COR-L47 (cell line): ENCODE results near the gene MARVELD1.
"Not testable (repeated sequence)": the region's sequence is repeated elsewhere in the genome, so short reads cannot be mapped to it uniquely, and the experiment has no call there.

Experiments
- DNase-seq: peaks from one replicate; lab custom pipeline; 2025; lab: John Stamatoyannopoulos, UW

The MARVELD1 gene

GRCh38 chr10:97713339-97713825 lies at the start of gene MARVELD1:
MARVELD1 (plus strand) TSS chr10:97713730; CDS start chr10:97713877, 147 bp downstream.
- no peak for DNase-seq

GRCh38 chr10:97664282-97664850 lies 49.2 kb upstream of the MARVELD1 start:
- no peak for DNase-seq

GRCh38 chr10:97666992-97667391 lies 46.5 kb upstream of the MARVELD1 start:
- no peak for DNase-seq

DNA sequence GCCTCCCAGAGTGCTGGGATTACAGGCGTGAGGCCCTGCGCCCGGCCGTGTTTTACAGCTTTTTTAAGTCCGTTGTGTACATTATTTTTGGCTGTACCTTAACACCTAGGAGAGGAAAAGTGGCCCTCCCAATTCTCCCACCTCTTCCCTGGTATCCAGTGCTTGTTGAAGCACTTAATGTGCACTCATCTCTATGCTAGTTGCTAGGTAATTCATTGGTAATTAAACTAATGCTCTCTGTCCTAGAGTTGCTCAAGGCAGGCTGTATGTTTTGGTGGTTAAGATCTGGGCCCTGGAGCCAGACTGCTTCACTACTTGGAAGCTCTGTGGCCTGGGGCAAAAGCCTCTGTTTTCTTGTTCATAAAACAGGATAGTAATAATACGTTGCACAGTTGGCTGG lies 46.1 kb upstream of the MARVELD1 start:
- no peak for DNase-seq

GRCh38 chr10:97669571-97669970 lies 44.0 kb upstream of the MARVELD1 start:
- DNase-seq, result no peak

DNA sequence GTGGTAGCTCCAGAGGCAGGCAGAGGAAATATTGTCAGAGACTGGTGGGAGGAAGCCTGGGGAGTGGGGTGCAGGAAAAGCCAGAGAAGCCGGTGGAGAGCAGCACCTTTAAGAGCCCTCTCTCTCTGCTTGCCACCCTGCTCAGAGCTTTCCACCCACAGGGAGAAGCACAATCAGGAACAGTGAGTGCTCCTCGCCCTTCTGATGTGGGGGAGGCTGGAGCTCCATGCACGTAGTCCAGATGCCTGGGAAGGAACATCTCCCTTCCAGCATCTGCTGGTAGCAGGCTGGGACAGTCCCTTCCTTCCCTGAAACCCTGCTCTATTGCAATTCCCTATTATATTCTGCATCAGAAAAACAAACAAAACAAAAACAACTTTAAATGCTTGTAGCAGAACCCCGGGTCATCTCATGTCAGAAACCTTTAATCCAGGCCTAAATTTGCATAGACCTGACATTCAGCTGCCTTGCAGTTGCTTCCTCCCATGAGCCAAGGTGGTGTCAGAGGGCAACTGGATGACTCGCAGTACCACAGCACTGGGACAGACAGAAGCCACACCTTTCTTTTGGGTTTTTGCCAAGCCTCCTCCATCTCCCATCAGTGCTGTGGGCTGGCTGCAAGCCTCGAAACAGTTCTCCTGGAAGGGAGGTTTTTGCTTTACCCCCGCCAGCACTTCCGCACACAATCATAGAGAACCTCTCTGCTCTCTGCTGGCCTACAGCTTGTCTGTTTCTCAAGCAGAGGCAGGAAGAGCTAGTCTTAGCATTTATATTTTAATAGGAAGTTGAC lies 39.6 kb upstream of the MARVELD1 start:
- DNase-seq, result no peak

- no peak for DNase-seq
Observed at GRCh38 chr10:97675222-97675621, 38.3 kb upstream of the MARVELD1 start.

DNA sequence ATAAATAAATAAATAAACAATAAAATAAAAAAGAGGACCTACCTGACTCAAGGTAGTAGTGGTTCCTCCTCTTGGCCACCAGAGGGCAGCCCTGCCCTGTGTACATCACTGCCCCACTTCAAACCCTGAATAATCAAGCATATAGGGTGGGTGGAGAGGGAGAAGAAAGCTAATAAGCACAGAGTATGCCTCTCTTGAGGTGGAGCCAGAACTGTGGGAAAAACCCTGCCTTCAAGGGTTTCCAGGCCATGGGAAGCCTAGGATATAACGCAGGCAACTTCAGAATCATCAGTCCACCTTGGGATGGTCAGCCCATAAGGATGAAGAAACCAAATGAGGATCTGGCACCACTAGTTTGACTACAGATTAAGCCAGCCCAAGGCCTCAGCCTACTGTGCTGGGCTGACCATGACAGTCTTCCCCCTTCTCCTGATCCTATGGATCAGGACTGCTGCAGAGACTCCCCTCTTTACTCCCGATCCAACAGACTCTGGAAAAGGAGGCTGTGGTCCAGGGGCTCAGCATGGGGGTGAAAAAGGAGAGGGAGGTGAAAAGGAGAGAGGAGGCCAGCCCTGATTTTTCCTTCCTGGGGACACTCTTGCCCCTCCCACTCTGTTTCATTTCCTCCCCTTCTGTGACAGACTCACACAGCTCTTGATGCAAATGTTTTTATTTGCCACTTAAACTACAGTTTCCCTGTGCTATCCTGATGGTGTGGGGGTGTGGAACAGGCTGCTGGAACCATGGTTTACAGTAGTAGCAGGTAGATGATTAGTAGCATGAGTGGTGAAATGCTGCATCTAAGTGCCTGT lies 36.6 kb upstream of the MARVELD1 start:
- DNase-seq, result peak; percentile 9

- no peak for DNase-seq
Observed at GRCh38 chr10:97679594-97679993, 33.9 kb upstream of the MARVELD1 start.

- DNase-seq, result no peak
Observed at GRCh38 chr10:97682042-97682441, 31.5 kb upstream of the MARVELD1 start.

- DNase-seq, result no peak
Observed at GRCh38 chr10:97683556-97684367, 29.8 kb upstream of the MARVELD1 start.

- DNase-seq, result not testable (repeated sequence)
Observed at GRCh38 chr10:97684368-97684713, 29.2 kb upstream of the MARVELD1 start.

DNA sequence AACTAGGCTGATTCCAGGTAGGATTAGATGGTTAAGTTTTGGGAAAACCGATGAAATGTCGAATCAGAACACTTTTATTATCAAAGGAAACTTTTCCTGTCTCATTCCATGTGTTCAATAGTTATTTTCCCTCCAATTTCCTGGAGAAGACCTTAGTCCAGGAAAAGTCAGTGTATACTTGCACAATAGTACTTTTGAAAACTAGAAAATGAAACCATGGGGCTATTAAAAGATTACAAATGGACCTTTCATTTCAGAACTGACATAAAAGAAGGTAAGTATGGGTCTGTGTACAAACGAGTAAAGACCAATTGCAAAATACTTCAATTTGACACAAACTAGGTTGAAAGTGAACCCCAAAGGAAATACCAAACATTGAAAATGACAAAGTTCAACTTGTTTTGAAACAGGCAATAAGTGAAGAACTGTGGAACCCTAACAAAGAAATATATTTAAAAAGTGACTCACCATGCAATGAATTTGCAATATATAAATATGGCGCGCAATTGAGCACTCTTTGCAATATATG lies 28.6 kb upstream of the MARVELD1 start:
- DNase-seq, result no peak

GRCh38 chr10:97685395-97685958 lies 28.1 kb upstream of the MARVELD1 start:
- no peak for DNase-seq

- no peak for DNase-seq
Observed at GRCh38 chr10:97686301-97686961, 27.1 kb upstream of the MARVELD1 start.

DNA sequence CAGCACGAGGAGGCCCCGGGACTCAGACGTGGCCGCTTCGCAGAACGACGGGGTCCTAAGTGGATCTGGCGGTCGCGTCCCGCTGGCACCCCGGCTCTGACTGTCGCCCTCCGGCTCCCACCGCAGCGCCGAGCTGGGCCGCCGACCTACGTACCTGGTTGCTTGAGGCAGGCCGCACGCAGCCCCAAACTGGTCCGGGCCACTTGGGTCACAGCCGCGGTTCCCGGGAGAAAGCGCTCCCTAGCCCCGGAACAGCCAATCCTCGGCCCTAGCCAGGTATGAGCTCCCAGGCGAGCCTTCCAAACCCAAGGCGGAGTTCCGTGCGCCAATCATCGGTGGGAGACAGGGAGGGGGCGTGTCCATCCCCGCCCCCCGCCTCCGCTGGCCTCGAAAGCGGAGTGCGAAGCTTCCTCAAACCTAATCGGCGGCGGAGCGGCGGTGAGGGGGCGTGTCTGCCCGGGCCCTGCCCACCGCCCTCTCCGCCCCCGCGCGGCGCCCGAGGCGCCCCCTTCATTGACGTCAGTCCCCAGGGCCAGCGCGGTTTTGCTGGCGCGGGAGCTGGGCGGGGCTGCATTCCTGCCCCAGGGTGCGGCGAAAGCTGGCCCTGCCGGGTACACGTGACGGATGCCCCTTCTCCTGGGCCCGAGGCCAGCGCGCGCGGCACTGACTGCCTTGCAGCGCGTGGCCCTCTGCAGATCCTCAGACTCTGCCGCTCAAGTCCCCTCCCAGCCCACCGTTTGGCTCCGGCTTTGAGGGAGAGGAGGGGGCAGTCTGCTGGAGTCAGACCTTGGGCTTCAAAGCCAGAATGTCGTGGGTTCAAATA lies 26.4 kb upstream of the MARVELD1 start, which contains the start of gene AVPI1:
TSS of gene AVPI1 (minus strand) at position 280 of the 823 bp plus-strand sequence. CDS start 7,336 bp downstream, outside the sequence.
- DNase-seq, result peak; percentile 94

DNA sequence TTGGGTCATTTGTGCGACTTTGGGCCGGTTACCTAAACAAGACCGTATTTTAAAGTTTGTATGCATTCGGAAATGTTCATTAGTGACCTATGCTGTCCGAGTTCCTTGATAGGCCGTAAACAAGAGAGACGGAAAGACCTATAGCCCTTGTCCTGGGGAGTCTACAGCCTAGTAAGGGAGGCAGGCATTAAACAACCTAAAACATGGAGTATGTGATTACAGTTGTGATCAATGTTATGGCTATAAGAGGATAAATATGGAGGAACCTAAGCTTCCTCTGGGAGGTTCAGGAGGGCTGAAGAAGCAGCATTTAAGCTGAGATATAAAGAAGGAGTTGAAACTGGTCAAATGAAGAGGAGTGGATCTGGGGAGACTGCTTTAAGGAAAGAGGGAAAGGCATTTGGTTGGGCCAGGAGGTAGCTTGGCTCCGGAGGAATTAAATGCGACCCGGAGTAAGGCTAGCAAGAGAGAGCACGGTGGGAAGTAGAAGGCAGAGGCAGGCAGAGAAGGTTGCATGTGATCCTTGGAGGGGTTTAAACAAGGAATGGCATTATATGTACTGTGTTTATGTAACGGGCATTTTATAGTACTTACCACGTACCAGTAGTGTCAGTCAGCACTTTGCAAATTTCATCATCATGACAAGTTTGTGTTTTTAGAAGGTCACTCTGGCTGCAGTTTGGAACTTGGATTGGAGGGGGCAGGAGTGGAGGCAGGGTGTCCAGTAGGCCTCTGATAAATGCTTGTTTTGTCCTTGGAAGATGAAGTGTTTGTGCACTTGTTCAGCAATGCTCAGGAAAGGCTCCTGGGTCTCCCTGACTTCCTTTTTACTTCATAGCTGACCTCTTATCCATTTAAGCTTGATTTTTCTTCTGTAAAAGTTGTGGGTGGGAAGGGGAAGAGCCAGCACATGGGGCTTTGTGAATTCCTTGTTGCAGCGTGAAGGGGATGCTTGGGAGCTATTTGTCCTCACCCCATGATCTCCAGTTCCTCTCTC lies 25.4 kb upstream of the MARVELD1 start:
- DNase-seq, result no peak

GRCh38 chr10:97689559-97690020 lies 23.9 kb upstream of the MARVELD1 start:
- no peak for DNase-seq
